ENCODE results near the gene MST1.

- no peak for TF ChIP-seq CTCF (IDR thresholded peaks at IDR 0.05; ENCODE audit: low read length)
- TF ChIP-seq EZH2 (IDR thresholded peaks at IDR 0.05; ENCODE audit: borderline replicate concordance, low read length) = no peak
Measured at GRCh38 chr3:49636883-49637609, 52.2 kb downstream of the MST1 start.
